PC-9 (cell line): ENCODE data around the gene TMEM132D. TPM values are rescaled to one million over a fixed set of nuclear protein-coding genes. Genes with fewer than 3 reads are reported as not detected.

ENCODE experiments used
- BruUV-seq: library from RNA; stranded (reverse); fragments of 400-500 nt; replicated peaks from 2 replicates; lab custom pipeline; 2021; lab: Mats Ljungman, UMichigan
- CTCF ChIA-PET: fragments of 300-600 bp; sonication (Branson Sonifier 250); formaldehyde crosslinking; loops from one replicate; lab custom pipeline; 2022; ENCODE audit warnings: antibody characterized with exemption; lab: Charles Lee
- POLR2A ChIA-PET: fragments of 300-600 bp; sonication (Branson Sonifier 250); formaldehyde crosslinking; loops from one replicate; lab custom pipeline; 2022; ENCODE audit warnings: antibody characterized with exemption; ENCODE audit not compliant: unreplicated experiment; lab: Charles Lee
- DNase-seq, 2 experiments: peaks; one replicate each; pipeline versions ENCODE4 v3.0.0 to v3.0.0-alpha.2; 2015 to 2022; ENCODE audit warnings: mixed read lengths in 1 of 2
- H2AFZ ChIP-seq: fragments of 200-600 bp; sonication (generic); 2 replicates; pipeline ENCODE4 v1.8.1; 2017; ENCODE audit warnings: antibody characterized with exemption
- H3F3A ChIP-seq: fragments of 200-600 bp; sonication (generic); 2 replicates; pipeline ENCODE4 v1.8.1; 2017; ENCODE audit warnings: antibody characterized with exemption, mild to moderate bottlenecking, low read depth; ENCODE audit not compliant: insufficient read depth
- H3K27ac ChIP-seq: fragments of 200-600 bp; sonication (generic); 2 replicates; pipeline ENCODE4 v1.6.1; 2016; ENCODE audit warnings: mixed run types
- H3K27me3 ChIP-seq: fragments of 200-600 bp; sonication (generic); 2 replicates; pipeline ENCODE4 v1.6.1; 2016; ENCODE audit warnings: low read depth, mixed run types; ENCODE audit not compliant: insufficient read depth
- H3K36me3 ChIP-seq: fragments of 200-600 bp; sonication (generic); 2 replicates; pipeline ENCODE4 v1.6.1; 2016; ENCODE audit warnings: low read depth, mixed run types
- H3K4me1 ChIP-seq: fragments of 200-600 bp; sonication (generic); replicated peaks from 2 replicates; pipeline ENCODE4 v1.6.1; 2016; ENCODE audit warnings: mixed run types; ENCODE audit not compliant: insufficient read depth
- H3K4me2 ChIP-seq: fragments of 200-600 bp; sonication (generic); 2 replicates; pipeline ENCODE4 v1.6.1; 2017; ENCODE audit warnings: mixed run types
- H3K4me3 ChIP-seq: fragments of 200-600 bp; sonication (generic); 2 replicates; pipeline ENCODE4 v1.6.1; 2016; ENCODE audit warnings: mixed run types
- H3K79me2 ChIP-seq: fragments of 200-600 bp; sonication (generic); 2 replicates; pipeline ENCODE4 v1.6.1; 2017; ENCODE audit warnings: low read depth, mixed run types
- H3K9me2 ChIP-seq: fragments of 200-600 bp; sonication (generic); 2 replicates; pipeline ENCODE4 v1.8.1; 2017; ENCODE audit warnings: mild to moderate bottlenecking; ENCODE audit not compliant: insufficient read depth
- H3K9me3 ChIP-seq: fragments of 200-600 bp; sonication (generic); 2 replicates; pipeline ENCODE4 v1.8.1; 2016; ENCODE audit warnings: low read depth; ENCODE audit not compliant: insufficient read depth
- H4K20me1 ChIP-seq: fragments of 200-600 bp; sonication (generic); 2 replicates; pipeline ENCODE4 v1.8.1; 2017; ENCODE audit not compliant: insufficient read depth
- EZH2 ChIP-seq: fragments of 200-600 bp; sonication (generic); IDR thresholded peaks from 2 replicates; pipeline ENCODE4 v1.8.0; 2017; ENCODE audit warnings: antibody characterized with exemption, low read depth
- intact Hi-C: fragments of 100-400 bp; cut with micrococcal nuclease; formaldehyde crosslinking; loops from one replicate; pipeline ENCODE4 v1.10.0; 2022; ENCODE audit not compliant: unreplicated experiment
- total RNA-seq: library from RNA; stranded (reverse); gene quantifications from 2 replicates; pipeline ENCODE4 v1.2.3, GENCODE V29; 2021
- TF ChIP-seq, protein P1 (sequence below): fragments of 200-600 bp; sonication (generic); conservative IDR thresholded peaks from 2 replicates; pipeline ENCODE4 v1.6.1; 2017; ENCODE audit warnings: mixed run types, antibody characterized with exemption, mild to moderate bottlenecking, moderate library complexity

The TMEM132D gene
- total RNA-seq, 1 experiment from 2014 or later, result not detected

DNA sequence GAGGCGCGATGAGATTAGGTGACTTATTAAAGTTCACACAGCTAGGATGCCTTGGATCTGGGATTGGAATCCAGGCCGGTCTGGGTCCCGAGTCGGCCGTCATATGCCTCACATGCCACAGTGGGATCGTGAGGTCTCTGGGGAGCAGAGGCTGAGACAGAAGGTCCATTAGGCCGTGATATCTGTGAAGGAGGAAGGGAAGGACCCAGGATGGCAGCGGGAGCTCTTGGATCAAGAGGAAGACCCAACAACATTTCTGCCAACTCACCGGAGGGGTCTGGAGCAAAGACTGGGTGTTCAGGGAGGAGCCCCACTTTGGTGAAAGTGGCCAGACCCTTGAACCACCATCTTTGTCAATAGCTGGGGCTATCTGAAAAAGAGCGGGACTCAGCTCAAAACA lies 807.6 kb downstream of the TMEM132D start:
- Histone ChIP-seq H3K4me3 (no peak overlapping the region), H3F3A (no peaks in the 10 kb centered on the region), H3K27me3 (0 out of 2 replicates have a peak, but pooled peaks cover 5% of the 10 kb centered on the region), H3K4me2 (no peak overlapping the region), H3K9me3 (no peaks in the 10 kb centered on the region), H4K20me1 (no peaks in the 10 kb centered on the region), H3K79me2 (no peaks in the 10 kb centered on the region), H3K4me1 (no peaks in the 10 kb centered on the region), H3K27ac (no peak overlapping the region), H3K9me2 (no peaks in the 10 kb centered on the region), H3K36me3 (no peaks in the 10 kb centered on the region), H2AFZ (no peak overlapping the region)
- DNase-seq, result no peak
- no peak for TF ChIP-seq EZH2
- TF ChIP-seq, protein P1, sequence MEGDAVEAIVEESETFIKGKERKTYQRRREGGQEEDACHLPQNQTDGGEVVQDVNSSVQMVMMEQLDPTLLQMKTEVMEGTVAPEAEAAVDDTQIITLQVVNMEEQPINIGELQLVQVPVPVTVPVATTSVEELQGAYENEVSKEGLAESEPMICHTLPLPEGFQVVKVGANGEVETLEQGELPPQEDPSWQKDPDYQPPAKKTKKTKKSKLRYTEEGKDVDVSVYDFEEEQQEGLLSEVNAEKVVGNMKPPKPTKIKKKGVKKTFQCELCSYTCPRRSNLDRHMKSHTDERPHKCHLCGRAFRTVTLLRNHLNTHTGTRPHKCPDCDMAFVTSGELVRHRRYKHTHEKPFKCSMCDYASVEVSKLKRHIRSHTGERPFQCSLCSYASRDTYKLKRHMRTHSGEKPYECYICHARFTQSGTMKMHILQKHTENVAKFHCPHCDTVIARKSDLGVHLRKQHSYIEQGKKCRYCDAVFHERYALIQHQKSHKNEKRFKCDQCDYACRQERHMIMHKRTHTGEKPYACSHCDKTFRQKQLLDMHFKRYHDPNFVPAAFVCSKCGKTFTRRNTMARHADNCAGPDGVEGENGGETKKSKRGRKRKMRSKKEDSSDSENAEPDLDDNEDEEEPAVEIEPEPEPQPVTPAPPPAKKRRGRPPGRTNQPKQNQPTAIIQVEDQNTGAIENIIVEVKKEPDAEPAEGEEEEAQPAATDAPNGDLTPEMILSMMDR, result no peak
- ChIA-PET CTCF (no interaction called here), POLR2A (no interaction called here)
- intact Hi-C loops, result no loop called here
- no TSS peak for BruUV-seq

DNA sequence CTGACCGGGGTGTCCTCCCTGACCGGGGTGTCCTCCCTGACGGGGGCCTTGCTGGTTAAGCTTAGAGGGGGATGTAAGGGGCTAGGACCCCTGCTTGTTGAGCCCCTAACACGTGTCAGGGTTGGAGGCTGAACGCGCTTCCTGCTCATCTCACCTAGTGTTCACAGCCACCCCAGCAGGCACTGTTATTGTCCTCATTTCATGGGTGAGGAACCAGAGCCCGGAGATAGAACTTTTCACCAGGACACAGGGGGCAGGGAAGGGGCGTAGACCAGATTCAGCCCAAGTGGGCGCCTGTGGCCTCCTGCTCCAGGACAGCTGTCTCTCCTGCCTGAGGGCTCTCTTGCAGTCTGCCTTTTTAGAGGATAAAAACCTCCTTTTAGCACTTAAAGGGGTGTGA lies 814.2 kb downstream of the TMEM132D start:
- Histone ChIP-seq H3K4me1 (no peaks in the 10 kb centered on the region), H3K27ac (no peak overlapping the region), H2AFZ (no peak overlapping the region), H4K20me1 (no peaks in the 10 kb centered on the region), H3K9me2 (no peaks in the 10 kb centered on the region), H3K9me3 (no peaks in the 10 kb centered on the region), H3K36me3 (no peaks in the 10 kb centered on the region), H3K79me2 (no peaks in the 10 kb centered on the region), H3K27me3 (no peaks in the 10 kb centered on the region; the same call in none of the 2 replicates), H3K4me2 (no peak overlapping the region), H3F3A (no peaks in the 10 kb centered on the region), H3K4me3 (no peak overlapping the region)
- no TSS peak for BruUV-seq
- intact Hi-C loops, result no loop called here
- ChIA-PET CTCF (no interaction called here), POLR2A (no interaction called here)
- DNase-seq, result no peak
- TF ChIP-seq, protein P1, result no peak
- TF ChIP-seq EZH2, result no peak

DNA sequence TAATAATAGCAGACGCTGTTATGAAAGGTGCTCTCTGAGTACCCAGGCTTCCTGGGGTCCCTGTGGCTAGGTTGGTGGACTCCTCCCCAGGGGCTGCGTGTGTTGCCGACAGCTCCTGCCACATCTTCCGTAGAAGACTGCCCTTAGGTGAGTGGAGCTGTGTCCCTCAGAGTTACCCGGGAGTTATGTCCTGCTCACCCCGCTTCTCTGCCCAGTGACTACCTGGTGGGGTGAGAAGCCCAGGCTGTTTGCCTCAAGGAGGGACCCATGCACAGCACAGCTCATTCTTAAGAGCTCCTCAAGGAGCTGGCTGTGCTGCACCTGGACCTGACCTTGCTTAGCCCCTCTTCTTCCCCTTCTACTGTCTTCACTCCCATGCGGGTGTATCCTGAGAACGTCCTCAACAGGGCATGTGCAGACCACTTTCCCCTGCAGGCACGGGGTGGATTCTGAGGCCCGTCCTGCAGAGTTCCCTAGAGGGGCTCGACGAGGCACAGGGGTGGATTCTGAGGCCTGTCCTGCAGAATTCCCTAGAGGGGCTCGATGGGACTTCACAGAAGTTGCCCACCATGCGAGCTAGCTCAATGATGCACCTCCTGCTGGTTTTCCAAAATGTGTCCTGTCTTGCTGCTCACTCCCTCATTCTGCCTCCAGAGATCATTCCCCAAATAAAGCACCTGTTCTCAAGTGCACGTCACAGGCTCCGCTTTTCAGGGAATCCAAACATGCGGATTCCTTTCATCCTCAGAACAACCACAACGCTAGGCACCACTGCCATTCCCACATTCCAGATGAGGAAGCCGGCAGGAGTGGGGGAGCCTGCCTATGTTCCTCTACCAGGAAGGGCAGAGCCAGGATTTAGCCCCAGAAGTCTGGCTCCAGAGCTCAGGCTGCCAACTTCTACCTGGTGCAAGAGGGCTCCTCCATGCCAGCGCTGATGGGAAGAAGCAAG lies 818.7 kb downstream of the TMEM132D start:
- peaks cover 33% of the 10 kb centered on the region for H3K27me3 ChIP-seq
- ChIA-PET CTCF (no interaction called here), POLR2A (no interaction called here)
- no peaks in the 10 kb centered on the region for H3K9me2 ChIP-seq
- H3K79me2 ChIP-seq, result no peaks in the 10 kb centered on the region
- H3K4me3 ChIP-seq, result no peak overlapping the region
- H3F3A ChIP-seq, result no peaks in the 10 kb centered on the region
- H2AFZ ChIP-seq, result no peak overlapping the region
- intact Hi-C loops, result no loop called here
- no peaks in the 10 kb centered on the region for H3K9me3 ChIP-seq
- H3K36me3 ChIP-seq, result no peaks in the 10 kb centered on the region
- TF ChIP-seq, protein P1, result no peak
- TF ChIP-seq EZH2, result no peak
- no peaks in the 10 kb centered on the region for H3K4me1 ChIP-seq
- no peaks in the 10 kb centered on the region for H4K20me1 ChIP-seq
- no peak overlapping the region for H3K4me2 ChIP-seq
- no peak overlapping the region for H3K27ac ChIP-seq
- no peak for DNase-seq
- no TSS peak for BruUV-seq
